ENCODE results near the gene ZNF133. TPM values are rescaled to one million over a fixed set of nuclear protein-coding genes. Genes with fewer than 3 reads are reported as not detected.

Gene ZNF133
- total RNA-seq, 1 experiment from 2014 or later: 16.2 TPM

GRCh38 chr20:18273738-18274137 lies 14.6 kb upstream of the ZNF133 start:
- no peaks in the 10 kb centered on the region for H3K36me3 Mint-ChIP-seq
- ATAC-seq (no peak), DNase-seq (ENCODE audit: low spot score) (no peak)
- no peaks in the 10 kb centered on the region for H3K9me3 Mint-ChIP-seq
- no peak overlapping the region for H3K4me3 Mint-ChIP-seq
- H3K27me3 Mint-ChIP-seq (ENCODE audit: low read depth): no peaks in the 10 kb centered on the region
- CTCF ChIA-PET: no interaction called here
- H3K4me1 Mint-ChIP-seq: no peaks in the 10 kb centered on the region
- POLR2A ChIA-PET: no interaction called here
- H3K27ac Mint-ChIP-seq: no peak overlapping the region
- TF ChIP-seq ETV6 (CRISPR knock-in tag; IDR thresholded peaks at IDR 0.05) (no peak), USF1 (CRISPR knock-in tag; IDR thresholded peaks at IDR 0.05) (no peak), ZNF423 (CRISPR knock-in tag; IDR thresholded peaks at IDR 0.05) (no peak), SMAD4 (CRISPR knock-in tag; IDR thresholded peaks at IDR 0.05) (no peak), GTF2I (CRISPR knock-in tag; conservative IDR thresholded peaks at IDR 0.05) (no peak), NR1H2 (CRISPR knock-in tag; IDR thresholded peaks at IDR 0.05) (no peak), CREB1 (CRISPR knock-in tag; IDR thresholded peaks at IDR 0.05) (no peak), ARID4B (CRISPR knock-in tag; IDR thresholded peaks at IDR 0.05; ENCODE audit: borderline replicate concordance) (no peak), AFF4 (CRISPR knock-in tag; IDR thresholded peaks at IDR 0.05; ENCODE audit: borderline replicate concordance) (no peak), ERG (CRISPR knock-in tag; IDR thresholded peaks at IDR 0.05) (no peak), FOXP1 (CRISPR knock-in tag; IDR thresholded peaks at IDR 0.05; ENCODE audit: borderline replicate concordance) (no peak), ZNF512 (CRISPR knock-in tag; IDR thresholded peaks at IDR 0.05; ENCODE audit: borderline replicate concordance) (no peak), ELF4 (CRISPR knock-in tag; IDR thresholded peaks at IDR 0.05; ENCODE audit: low read depth) (no peak), E2F1 (CRISPR knock-in tag; IDR thresholded peaks at IDR 0.05) (no peak), ZNF425 (CRISPR knock-in tag; conservative IDR thresholded peaks at IDR 0.05) (no peak), ZNF317 (CRISPR knock-in tag; IDR thresholded peaks at IDR 0.05; ENCODE audit: borderline replicate concordance, low read depth) (no peak), ZNF396 (CRISPR knock-in tag; IDR thresholded peaks at IDR 0.05; ENCODE audit: borderline replicate concordance) (no peak), NFYB (CRISPR knock-in tag; conservative IDR thresholded peaks at IDR 0.05; ENCODE audit: low read depth) (no peak), PRDM15 (CRISPR knock-in tag; IDR thresholded peaks at IDR 0.05) (no peak)

Measured in WTC11 (cell line).